HG03432 (cell line): ENCODE results near the gene NALCN.

Experiments used
- ATAC-seq: cut with Tn5 transposase; IDR thresholded peaks from one replicate; pipeline ENCODE4 v1.9.1; 2021; ENCODE audit warnings: mild to moderate bottlenecking, moderate library complexity; ENCODE audit not compliant: unreplicated experiment

NALCN gene

GRCh38 chr13:101049166-101049850, 367.0 kb downstream of the NALCN start:
- ATAC-seq: no peak

- ATAC-seq: no peak
These were observed 379.8 kb downstream of the NALCN start for GRCh38 chr13:101036546-101036945.

GRCh38 chr13:101035119-101035620, 381.1 kb downstream of the NALCN start:
- ATAC-seq: no peak

GRCh38 chr13:101026736-101027398, 389.4 kb downstream of the NALCN start:
- ATAC-seq: no peak

GRCh38 chr13:101026328-101026727, 390.0 kb downstream of the NALCN start:
- ATAC-seq: no peak

GRCh38 chr13:101025925-101026324, 390.4 kb downstream of the NALCN start:
- ATAC-seq: no peak

GRCh38 chr13:101025519-101025918, 390.8 kb downstream of the NALCN start:
- ATAC-seq: no peak

- ATAC-seq: no peak
These were observed 397.2 kb downstream of the NALCN start for GRCh38 chr13:101019126-101019525.

GRCh38 chr13:101018720-101019119, 397.6 kb downstream of the NALCN start:
- ATAC-seq: no peak

- no peak for ATAC-seq
These were observed 399.0 kb downstream of the NALCN start for GRCh38 chr13:101017123-101017872.

- no peak for ATAC-seq
These were observed 399.8 kb downstream of the NALCN start for GRCh38 chr13:101016475-101016874.

GRCh38 chr13:101013245-101013644, 403.1 kb downstream of the NALCN start:
- ATAC-seq: no peak

GRCh38 chr13:101010100-101010499, 406.2 kb downstream of the NALCN start:
- ATAC-seq: no peak

- no peak for ATAC-seq
These were observed 409.1 kb downstream of the NALCN start for GRCh38 chr13:101007245-101007644.
